IPS-18c (cell line): Measurements from ENCODE around the gene TM9SF4.
A peak's percentile ranks its signal among the peaks of the same experiment; 100 is the strongest.

Source experiments
- H3K4me3 ChIP-seq: 2 replicates; pipeline ENCODE4 v1.7.0; 2013; ENCODE audit warnings: low read depth, mild to moderate bottlenecking, low read length, moderate library complexity; ENCODE audit not compliant: insufficient read depth
- H3K9me3 ChIP-seq: one replicate; pipeline ENCODE4 v1.6.1; 2013; ENCODE audit warnings: mild to moderate bottlenecking, low read length, moderate library complexity; ENCODE audit not compliant: control insufficient read depth, insufficient read depth

Gene TM9SF4

GRCh38 chr20:32109392-32110172 lies at the start of gene TM9SF4:
TM9SF4 (plus strand) TSS chr20:32109714; CDS start chr20:32109741, 27 bp downstream.
- H3K9me3 ChIP-seq = no peaks in the 10 kb centered on the region
- peak within 1 kb of the TSS; percentile 100 for H3K4me3 ChIP-seq

- no peaks in the 10 kb centered on the region for H3K9me3 ChIP-seq
- H3K4me3 ChIP-seq = no peak overlapping the region
Measured at GRCh38 chr20:32062776-32063170, 46.7 kb upstream of the TM9SF4 start.

- Histone ChIP-seq H3K4me3 (no peak overlapping the region), H3K9me3 (no peaks in the 10 kb centered on the region)
Measured at GRCh38 chr20:32063695-32064094, 45.8 kb upstream of the TM9SF4 start.

- no peaks in the 10 kb centered on the region for H3K9me3 ChIP-seq
- no peak overlapping the region for H3K4me3 ChIP-seq
Measured at GRCh38 chr20:32064667-32065066, 44.8 kb upstream of the TM9SF4 start.

GRCh38 chr20:32067234-32067821 lies 42.2 kb upstream of the TM9SF4 start:
- Histone ChIP-seq H3K9me3 (no peaks in the 10 kb centered on the region), H3K4me3 (no peak overlapping the region)

- no peak overlapping the region for H3K4me3 ChIP-seq
- H3K9me3 ChIP-seq = no peaks in the 10 kb centered on the region
Measured at GRCh38 chr20:32068174-32068573, 41.3 kb upstream of the TM9SF4 start.

- H3K9me3 ChIP-seq = no peaks in the 10 kb centered on the region
- H3K4me3 ChIP-seq = no peak overlapping the region
Measured at GRCh38 chr20:32069711-32070110, 39.8 kb upstream of the TM9SF4 start.

- H3K9me3 ChIP-seq = no peaks in the 10 kb centered on the region
- no peak overlapping the region for H3K4me3 ChIP-seq
Measured at GRCh38 chr20:32070282-32070681, 39.2 kb upstream of the TM9SF4 start.

- H3K4me3 ChIP-seq = no peak overlapping the region
- H3K9me3 ChIP-seq = no peaks in the 10 kb centered on the region
Measured at GRCh38 chr20:32070690-32071213, 38.8 kb upstream of the TM9SF4 start.

GRCh38 chr20:32071395-32072167 lies 37.9 kb upstream of the TM9SF4 start:
- Histone ChIP-seq H3K4me3 (no peak overlapping the region), H3K9me3 (no peaks in the 10 kb centered on the region)

GRCh38 chr20:32072168-32072750 lies 37.3 kb upstream of the TM9SF4 start:
- no peak overlapping the region for H3K4me3 ChIP-seq
- no peaks in the 10 kb centered on the region for H3K9me3 ChIP-seq

GRCh38 chr20:32075534-32075933 lies 34.0 kb upstream of the TM9SF4 start:
- no peak overlapping the region for H3K4me3 ChIP-seq

GRCh38 chr20:32077190-32077589 lies 32.3 kb upstream of the TM9SF4 start:
- Histone ChIP-seq H3K9me3 (no peaks in the 10 kb centered on the region), H3K4me3 (no peak overlapping the region)

More at GRCh38 chr20:32075534-32075933, 34.0 kb upstream of the TM9SF4 start:
- no peaks in the 10 kb centered on the region for H3K9me3 ChIP-seq

- H3K9me3 ChIP-seq = no peaks in the 10 kb centered on the region
- no peak overlapping the region for H3K4me3 ChIP-seq
Measured at GRCh38 chr20:32078322-32078721, 31.2 kb upstream of the TM9SF4 start.

GRCh38 chr20:32078791-32079190 lies 30.7 kb upstream of the TM9SF4 start:
- Histone ChIP-seq H3K4me3 (no peak overlapping the region), H3K9me3 (no peaks in the 10 kb centered on the region)

GRCh38 chr20:32079655-32080109 lies 29.8 kb upstream of the TM9SF4 start:
- H3K9me3 ChIP-seq = no peaks in the 10 kb centered on the region
- no peak overlapping the region for H3K4me3 ChIP-seq

GRCh38 chr20:32080783-32081182 lies 28.7 kb upstream of the TM9SF4 start:
- Histone ChIP-seq H3K4me3 (no peak overlapping the region), H3K9me3 (no peaks in the 10 kb centered on the region)
